NB4 (cell line): ENCODE data around the gene GALNT8.

Experiments used
- MYC ChIP-seq: IDR thresholded peaks from 2 replicates; pipeline ENCODE4 v1.6.1; 2011; ENCODE audit warnings: low read depth, low read length
- POLR2A ChIP-seq: IDR thresholded peaks from 2 replicates; pipeline ENCODE4 v1.6.1; 2011; ENCODE audit warnings: mild to moderate bottlenecking; ENCODE audit not compliant: insufficient read length; ENCODE audit errors: extremely low read depth
- TF ChIP-seq, protein P1 (sequence below): IDR thresholded peaks from one replicate; pipeline ENCODE4 v1.5.1; 2012; ENCODE audit warnings: low read depth, low read length
- TF ChIP-seq, protein P2 (sequence below): IDR thresholded peaks from 2 replicates; pipeline ENCODE4 v1.6.1; 2011; ENCODE audit warnings: low read depth, low read length

DNA sequence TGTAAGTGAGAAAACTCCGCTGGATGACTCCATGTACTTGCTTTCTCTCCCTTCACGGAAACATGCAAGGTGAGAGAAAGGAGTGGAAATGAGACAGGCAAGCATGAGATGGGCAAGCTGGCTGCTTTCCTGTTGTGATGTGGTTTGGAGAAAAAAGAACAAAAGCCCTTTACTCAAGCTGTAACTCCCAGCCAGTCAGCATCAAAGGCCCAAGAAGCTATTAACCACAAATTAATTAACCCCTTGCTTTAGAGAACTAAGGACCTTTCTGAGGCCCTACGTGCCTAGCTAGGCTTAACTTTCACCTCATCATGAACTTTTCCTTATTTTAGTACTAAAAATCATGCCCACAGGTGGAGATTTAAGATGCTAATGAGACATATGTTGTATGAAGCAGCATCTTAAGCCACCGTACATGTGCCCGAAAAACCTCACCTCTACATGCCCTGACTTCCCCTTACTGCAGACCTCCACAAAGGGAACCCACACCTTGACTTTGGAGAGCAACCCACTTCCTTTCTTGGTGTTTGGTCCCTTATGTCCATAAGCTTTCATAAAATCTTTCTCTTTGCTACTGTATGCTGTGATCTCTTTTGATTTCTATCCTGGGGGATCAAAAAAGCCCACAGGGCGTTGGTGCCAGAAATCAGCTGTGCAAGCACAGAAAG is 87.0 kb downstream of the GALNT8 start:
- TF ChIP-seq, protein P1, sequence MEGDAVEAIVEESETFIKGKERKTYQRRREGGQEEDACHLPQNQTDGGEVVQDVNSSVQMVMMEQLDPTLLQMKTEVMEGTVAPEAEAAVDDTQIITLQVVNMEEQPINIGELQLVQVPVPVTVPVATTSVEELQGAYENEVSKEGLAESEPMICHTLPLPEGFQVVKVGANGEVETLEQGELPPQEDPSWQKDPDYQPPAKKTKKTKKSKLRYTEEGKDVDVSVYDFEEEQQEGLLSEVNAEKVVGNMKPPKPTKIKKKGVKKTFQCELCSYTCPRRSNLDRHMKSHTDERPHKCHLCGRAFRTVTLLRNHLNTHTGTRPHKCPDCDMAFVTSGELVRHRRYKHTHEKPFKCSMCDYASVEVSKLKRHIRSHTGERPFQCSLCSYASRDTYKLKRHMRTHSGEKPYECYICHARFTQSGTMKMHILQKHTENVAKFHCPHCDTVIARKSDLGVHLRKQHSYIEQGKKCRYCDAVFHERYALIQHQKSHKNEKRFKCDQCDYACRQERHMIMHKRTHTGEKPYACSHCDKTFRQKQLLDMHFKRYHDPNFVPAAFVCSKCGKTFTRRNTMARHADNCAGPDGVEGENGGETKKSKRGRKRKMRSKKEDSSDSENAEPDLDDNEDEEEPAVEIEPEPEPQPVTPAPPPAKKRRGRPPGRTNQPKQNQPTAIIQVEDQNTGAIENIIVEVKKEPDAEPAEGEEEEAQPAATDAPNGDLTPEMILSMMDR = no peak
- TF ChIP-seq POLR2A (no peak), MYC (no peak)
- TF ChIP-seq, protein P2, sequence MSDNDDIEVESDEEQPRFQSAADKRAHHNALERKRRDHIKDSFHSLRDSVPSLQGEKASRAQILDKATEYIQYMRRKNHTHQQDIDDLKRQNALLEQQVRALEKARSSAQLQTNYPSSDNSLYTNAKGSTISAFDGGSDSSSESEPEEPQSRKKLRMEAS = no peak
